ENCODE results near the gene FLNB.

The FLNB gene

DNA sequence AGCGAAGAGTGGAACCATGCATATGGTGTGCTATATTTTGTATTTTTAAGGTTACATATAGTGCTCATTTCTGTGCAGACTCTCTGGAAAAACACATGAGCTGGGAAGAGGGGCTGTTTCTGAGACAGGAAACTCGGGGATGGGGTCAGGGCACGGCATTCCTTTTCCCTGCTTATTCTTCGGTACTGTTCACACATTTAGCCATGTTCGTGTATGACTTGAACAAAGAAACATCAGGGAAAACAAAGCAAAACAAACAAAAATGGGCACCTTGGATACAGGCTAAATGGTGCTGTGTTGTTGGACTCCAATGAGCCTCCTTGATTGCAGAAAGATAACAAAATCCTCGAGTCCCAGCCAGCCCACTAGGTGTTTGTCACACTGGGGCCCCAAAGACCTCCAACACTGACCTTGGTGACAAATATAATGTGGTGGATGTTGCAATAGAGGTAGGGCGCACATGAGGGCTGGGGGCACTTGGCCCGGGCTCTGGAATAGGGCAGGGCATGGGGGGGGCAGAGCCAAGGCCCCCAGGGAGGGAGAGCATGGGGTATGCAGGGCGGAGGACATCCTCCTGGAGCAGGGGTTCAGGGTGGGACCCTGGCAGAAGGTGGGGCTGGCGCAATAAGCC, 183.3 kb downstream of the FLNB start:
- H3K36me3 ChIP-seq (ENCODE audit: control insufficient read depth in 2 of 2, insufficient read depth in 1 of 2, low read length in 2 of 2): no peaks in the 10 kb centered on the region
- POLR2A ChIA-PET: interaction anchor here (0.7 kb wide), 1 partner anchor 42 kb away, joined by 9 read pairs; no protein-coding TSS in a partner anchor
- TF ChIP-seq ZNF561 (tag by site-specific recombination; IDR thresholded peaks at IDR 0.05; ENCODE audit: borderline replicate concordance) (no peak), OVOL3 (tag by site-specific recombination; IDR thresholded peaks at IDR 0.05) (no peak), WT1 (tag by site-specific recombination; IDR thresholded peaks at IDR 0.05) (no peak), ZNF274 (IDR thresholded peaks at IDR 0.05; ENCODE audit: low read length) (no peak), ZNF274 (tag by site-specific recombination; IDR thresholded peaks at IDR 0.05; ENCODE audit: borderline replicate concordance) (no peak), ZNF223 (tag by site-specific recombination; IDR thresholded peaks at IDR 0.05) (no peak), ZNF133 (tag by site-specific recombination; IDR thresholded peaks at IDR 0.05) (no peak), ZNF248 (tag by site-specific recombination; IDR thresholded peaks at IDR 0.05) (no peak)
- TF ChIP-seq, protein P1, sequence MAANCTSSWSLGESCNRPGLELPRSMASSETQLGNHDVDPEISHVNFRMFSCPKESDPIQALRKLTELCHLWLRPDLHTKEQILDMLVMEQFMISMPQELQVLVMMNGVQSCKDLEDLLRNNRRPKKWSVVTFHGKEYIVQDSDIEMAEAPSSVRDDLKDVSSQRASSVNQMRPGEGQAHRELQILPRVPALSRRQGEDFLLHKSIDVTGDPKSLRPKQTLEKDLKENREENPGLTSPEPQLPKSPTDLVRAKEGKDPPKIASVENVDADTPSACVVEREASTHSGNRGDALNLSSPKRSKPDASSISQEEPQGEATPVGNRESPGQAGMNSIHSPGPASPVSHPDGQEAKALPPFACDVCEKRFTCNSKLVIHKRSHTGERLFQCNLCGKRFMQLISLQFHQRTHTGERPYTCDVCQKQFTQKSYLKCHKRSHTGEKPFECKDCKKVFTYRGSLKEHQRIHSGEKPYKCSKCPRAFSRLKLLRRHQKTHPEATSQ (tag by site-specific recombination; IDR thresholded peaks at IDR 0.05): no peak
- no peak overlapping the region for H3K4me3 ChIP-seq (ENCODE audit: low read depth, low read length)
- H3K27ac ChIP-seq (ENCODE audit: extremely low read depth, low read depth, low read length): no peak overlapping the region
- no peaks in the 10 kb centered on the region for H3K9me3 ChIP-seq (ENCODE audit: control insufficient read depth, insufficient read depth, low read depth, low read length)
- CTCF ChIA-PET: no interaction called here
- H3K4me1 ChIP-seq (ENCODE audit: control insufficient read depth, insufficient read depth, low read length): no peaks in the 10 kb centered on the region; the same call in 1 of the 2 replicates

DNA sequence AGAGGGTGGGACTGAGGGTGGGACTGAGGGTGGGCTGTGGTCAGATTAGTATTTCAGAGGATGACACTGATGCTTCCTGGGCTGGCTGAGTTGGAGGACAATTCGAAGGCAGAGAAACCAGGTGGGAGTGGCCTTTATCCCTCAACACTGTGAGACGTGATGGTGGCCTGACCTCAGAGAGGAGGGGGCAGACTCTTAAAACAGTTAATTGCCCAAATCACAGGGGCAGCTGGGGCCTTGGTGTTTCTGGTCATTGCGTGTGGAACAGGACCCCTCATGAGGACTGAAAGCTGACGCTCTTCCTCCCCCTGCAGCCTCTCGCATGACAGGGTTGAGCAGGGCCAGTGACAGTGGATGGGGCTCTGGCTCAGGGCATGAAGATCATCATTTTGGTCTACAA, 183.8 kb downstream of the FLNB start:
- no peaks in the 10 kb centered on the region; the same call in 1 of the 2 replicates for H3K4me1 ChIP-seq (ENCODE audit: control insufficient read depth, insufficient read depth, low read length)
- CTCF ChIA-PET: no interaction called here
- TF ChIP-seq YY2 (tag by site-specific recombination; IDR thresholded peaks at IDR 0.05) (no peak), ZNF792 (tag by site-specific recombination; IDR thresholded peaks at IDR 0.05) (no peak), ZNF426 (tag by site-specific recombination; IDR thresholded peaks at IDR 0.05) (no peak), IKZF3 (tag by site-specific recombination; IDR thresholded peaks at IDR 0.05) (no peak), ZNF768 (tag by site-specific recombination; IDR thresholded peaks at IDR 0.05) (no peak), ZNF473 (tag by site-specific recombination; IDR thresholded peaks at IDR 0.05) (no peak)
- TF ChIP-seq, protein P2, sequence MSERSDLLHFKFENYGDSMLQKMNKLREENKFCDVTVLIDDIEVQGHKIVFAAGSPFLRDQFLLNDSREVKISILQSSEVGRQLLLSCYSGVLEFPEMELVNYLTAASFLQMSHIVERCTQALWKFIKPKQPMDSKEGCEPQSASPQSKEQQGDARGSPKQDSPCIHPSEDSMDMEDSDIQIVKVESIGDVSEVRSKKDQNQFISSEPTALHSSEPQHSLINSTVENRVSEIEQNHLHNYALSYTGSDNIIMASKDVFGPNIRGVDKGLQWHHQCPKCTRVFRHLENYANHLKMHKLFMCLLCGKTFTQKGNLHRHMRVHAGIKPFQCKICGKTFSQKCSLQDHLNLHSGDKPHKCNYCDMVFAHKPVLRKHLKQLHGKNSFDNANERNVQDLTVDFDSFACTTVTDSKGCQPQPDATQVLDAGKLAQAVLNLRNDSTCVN (tag by site-specific recombination; optimal IDR thresholded peaks at IDR 0.05): no peak
- H3K4me3 ChIP-seq (ENCODE audit: low read depth, low read length): no peak overlapping the region
- H3K27ac ChIP-seq (ENCODE audit: extremely low read depth, low read depth, low read length): no peak overlapping the region
- H3K36me3 ChIP-seq (ENCODE audit: control insufficient read depth in 2 of 2, insufficient read depth in 1 of 2, low read length in 2 of 2): no peaks in the 10 kb centered on the region
- no peaks in the 10 kb centered on the region for H3K9me3 ChIP-seq (ENCODE audit: control insufficient read depth, insufficient read depth, low read depth, low read length)
- POLR2A ChIA-PET: no interaction called here

DNA sequence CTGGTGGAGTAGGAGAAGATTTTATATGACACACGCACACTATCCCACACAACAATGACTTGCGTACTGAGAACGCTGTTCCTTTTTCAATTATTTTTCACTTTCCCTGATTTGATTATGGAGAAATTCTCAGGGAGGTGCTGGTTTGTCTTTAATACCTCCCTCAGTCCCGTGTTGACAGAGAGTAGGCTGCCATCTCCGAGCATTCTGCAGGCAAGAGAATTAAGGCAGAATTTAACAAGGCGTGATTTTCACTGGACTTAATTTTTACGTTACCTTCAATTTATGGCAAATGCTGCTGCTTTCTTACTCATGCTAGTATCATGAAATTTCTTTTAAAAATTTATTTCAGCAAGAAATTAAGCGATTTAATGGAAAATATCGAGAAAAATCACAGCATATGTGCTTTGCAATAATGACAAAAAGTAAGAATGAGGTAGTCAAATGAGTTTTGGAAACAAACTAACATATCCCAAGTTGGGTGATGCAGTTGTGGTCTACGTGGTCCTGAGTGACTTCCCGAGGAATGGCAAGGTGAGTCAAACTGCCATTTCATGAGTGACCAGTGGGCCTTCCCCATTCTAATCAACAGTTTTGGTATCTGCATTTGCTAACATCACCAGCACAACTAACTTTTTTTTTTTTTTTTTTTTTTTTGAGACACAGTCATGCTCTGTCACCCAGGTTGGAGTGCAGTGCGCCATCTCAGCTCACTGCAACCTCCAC, 185.6 kb downstream of the FLNB start:
- no peaks in the 10 kb centered on the region for H3K36me3 ChIP-seq (ENCODE audit: control insufficient read depth in 2 of 2, insufficient read depth in 1 of 2, low read length in 2 of 2)

More for the DNA sequence above, 185.6 kb downstream of the FLNB start:
- POLR2A ChIA-PET: no interaction called here
- no peaks in the 10 kb centered on the region for H3K9me3 ChIP-seq (ENCODE audit: control insufficient read depth, insufficient read depth, low read depth, low read length)
- H3K27ac ChIP-seq (ENCODE audit: extremely low read depth, low read depth, low read length): no peak overlapping the region
- H3K4me3 ChIP-seq (ENCODE audit: low read depth, low read length): no peak overlapping the region
- CTCF ChIA-PET: no interaction called here
- no peaks in the 10 kb centered on the region for H3K4me1 ChIP-seq (ENCODE audit: control insufficient read depth, insufficient read depth, low read length)
- TF ChIP-seq ZEB2 (tag by site-specific recombination; IDR thresholded peaks at IDR 0.05): no peak
- no peak for TF ChIP-seq GFI1B (tag by site-specific recombination; IDR thresholded peaks at IDR 0.05)
- TF ChIP-seq SETDB1 (IDR thresholded peaks at IDR 0.05; ENCODE audit: insufficient read length, low read length): no peak
- TF ChIP-seq ZNF175 (tag by site-specific recombination; IDR thresholded peaks at IDR 0.05): no peak
- TF ChIP-seq SALL2 (tag by site-specific recombination; IDR thresholded peaks at IDR 0.05; ENCODE audit: borderline replicate concordance): no peak
- TF ChIP-seq KLF10 (tag by site-specific recombination; IDR thresholded peaks at IDR 0.05): no peak

Data from HEK293 (cell line).